Vagina (tissue), 2 donors: ENCODE results near the gene TNNI2.
A peak's percentile ranks its signal among the peaks of the same experiment; 100 is the strongest.

Source experiments
- CTCF ChIP-seq, 3 experiments: fragments of 450-650 bp in 2 of 3; fragments of 200-600 bp in 1 of 3; sonication (generic) in 1 of 3; IDR thresholded peaks; one replicate each; pipeline ENCODE4 v1.5.1; 2017 to 2019; ENCODE audit warnings: antibody characterized with exemption in 3 of 3, mild to moderate bottlenecking in 2 of 3, moderate library complexity in 2 of 3
- POLR2A ChIP-seq, 2 donors: fragments of 450-650 bp; IDR thresholded peaks; one replicate each; pipeline ENCODE4 v1.6.1; 2017; ENCODE audit warnings: antibody characterized with exemption in 2 of 2, mild to moderate bottlenecking in 2 of 2, moderate library complexity in 2 of 2
- POLR2AphosphoS5 ChIP-seq, 2 donors: sonication (generic); formaldehyde crosslinking; IDR thresholded peaks; one replicate each; pipeline ENCODE4 v1.9.0; 2017; ENCODE audit warnings: antibody characterized with exemption in 2 of 2, mild to moderate bottlenecking in 2 of 2, low read depth in 1 of 2; ENCODE audit not compliant: insufficient read depth in 1 of 2

- TF ChIP-seq CTCF (IDR thresholded peaks at IDR 0.05): no peak
- TF ChIP-seq POLR2A (IDR thresholded peaks at IDR 0.05): no peak
- peak in 1 of 2 donors; percentile 48 for TF ChIP-seq POLR2AphosphoS5 (IDR thresholded peaks at IDR 0.05; ENCODE audit: insufficient read depth in 1 of 2, low read depth in 1 of 2)
Measured at GRCh38 chr11:1870721-1871466, 32.1 kb downstream of the TNNI2 start.
